ENCODE results near the gene CCDC110. TPM values are rescaled to one million over a fixed set of nuclear protein-coding genes. Genes with fewer than 3 reads are reported as not detected.

The CCDC110 gene
- 0.04 and 0.06 TPM in 2 replicates for polyA plus RNA-seq (2011; rRNA removed)
- polyA plus RNA-seq (2012; cell fraction: cytosol; rRNA removed), result not detected in 2 replicates
- polyA plus RNA-seq (2012; cell fraction: nucleus; rRNA removed), result not detected in 2 replicates
- 0.03 TPM in 1 of 3 replicates, not detected in the others for polyA plus RNA-seq (2017; fragmentation: RNase III; extraction: RNeasy Plus Mini Kit Qiagen cat#74134 plus additional on column Dnase treatment)
- polyA minus RNA-seq (2011; rRNA and poly(A)+ RNA removed), result not detected in 2 replicates

GRCh38 chr4:185471235-185472102 lies at the start of gene CCDC110:
CCDC110 (minus strand) TSS chr4:185471733; CDS start chr4:185471683, 50 bp downstream.
- ChIA-PET CTCF (interaction anchor here (0.7 to 1.7 kb wide), 8 partner anchors 9 to 587 kb away, joined by 3 to 14 read pairs (median 4); no protein-coding TSS in a partner anchor), POLR2A (interaction anchor here (0.6 kb wide), 1 partner anchor 64 kb away, joined by 3 read pairs; the partner anchor contains the start of gene PDLIM3)

GRCh38 chr4:185520119-185520518 lies 48.6 kb upstream of the CCDC110 start:
- no peak overlapping the region for H3K4me3 ChIP-seq
- H3K27ac ChIP-seq, result no peak overlapping the region
- H3K9me3 ChIP-seq, result no peaks in the 10 kb centered on the region
- H3K4me1 ChIP-seq, result no peaks in the 10 kb centered on the region
- POLR2A ChIA-PET, result no interaction called here
- FAIRE-seq (no peak), DNase-seq (ENCODE audit: low read depth in 1 of 2, low spot score in 1 of 2) (no peak), ATAC-seq (no peak)
- no peak overlapping the region for H3K4me2 ChIP-seq
- 69% methylated on average over 4 of the region's 4 CpGs for WGBS (ENCODE audit: missing lambda C conversion rate)
- TF ChIP-seq ELK1 (IDR thresholded peaks at IDR 0.05; ENCODE audit: low read depth, low read length), result no peak
- CTCF ChIA-PET, result no interaction called here

More at GRCh38 chr4:185471235-185472102, at the start of gene CCDC110:
- DNase-seq (ENCODE audit: low read depth in 1 of 2, low spot score in 1 of 2) (peak; percentile 74 to 94), FAIRE-seq (no peak), ATAC-seq (peak; percentile 90 to 97)
- Histone ChIP-seq H3K4me1 (0 out of 3 replicates have a peak, but pooled peaks cover 4% of the 10 kb centered on the region), H3K27ac (peak within 1 kb of the TSS; percentile 30 to 85; a peak in 5 of 6 replicates), H3K4me3 (peak within 1 kb of the TSS; percentile 63), H3K9me3 (no peaks in the 10 kb centered on the region), H3K4me2 (peak within 1 kb of the TSS; percentile 96)
- 4% methylated on average over 26 of the region's 93 CpGs for WGBS (ENCODE audit: missing lambda C conversion rate)
- TF ChIP-seq RAD21 (conservative IDR thresholded peaks at IDR 0.05 in 1 of 2, IDR thresholded peaks at IDR 0.05 in 1 of 2) (peak; percentile 25 to 68), CTCF (IDR thresholded peaks at IDR 0.05) (peak; percentile 51), POLR2AphosphoS2 (conservative IDR thresholded peaks at IDR 0.05; ENCODE audit: low read length) (no peak), SMC3 (IDR thresholded peaks at IDR 0.05) (peak; percentile 76), ESRRA (IDR thresholded peaks at IDR 0.05; ENCODE audit: borderline replicate concordance, low read length) (no peak)

GRCh38 chr4:185518494-185518893 lies 47.0 kb upstream of the CCDC110 start:
- DNase-seq (ENCODE audit: low read depth in 1 of 2, low spot score in 1 of 2) (no peak), FAIRE-seq (no peak), ATAC-seq (no peak)
- Histone ChIP-seq H3K4me3 (no peak overlapping the region), H3K4me1 (no peaks in the 10 kb centered on the region), H3K9me3 (no peaks in the 10 kb centered on the region), H3K27ac (no peak overlapping the region), H3K4me2 (no peak overlapping the region)
- POLR2A ChIA-PET, result no interaction called here
- 4% methylated on average over 1 of the region's 1 CpG for WGBS (ENCODE audit: missing lambda C conversion rate)
- CTCF ChIA-PET, result interaction anchor here (0.6 kb wide), 1 partner anchor 110 kb away, joined by 3 read pairs; no protein-coding TSS in a partner anchor
- TF ChIP-seq PHF8 (IDR thresholded peaks at IDR 0.05; ENCODE audit: borderline replicate concordance, low read depth) (no peak), MAFK (IDR thresholded peaks at IDR 0.05; ENCODE audit: partially characterized antibody) (no peak), JUNB (IDR thresholded peaks at IDR 0.05) (no peak), MAZ (IDR thresholded peaks at IDR 0.05; ENCODE audit: borderline replicate concordance, low read depth, low read length) (no peak), RFX5 (IDR thresholded peaks at IDR 0.05) (no peak), KDM5A (IDR thresholded peaks at IDR 0.05) (no peak), EHF (CRISPR knock-in tag; IDR thresholded peaks at IDR 0.05) (no peak), FOXS1 (CRISPR knock-in tag; IDR thresholded peaks at IDR 0.05) (no peak), SMC3 (IDR thresholded peaks at IDR 0.05) (no peak), CHD2 (IDR thresholded peaks at IDR 0.05; ENCODE audit: low read length, partially characterized antibody) (no peak), HOXB5 (CRISPR knock-in tag; IDR thresholded peaks at IDR 0.05) (no peak), HOXA7 (CRISPR knock-in tag; IDR thresholded peaks at IDR 0.05) (no peak)
